ENCODE data around the gene PLCB1.

DNA sequence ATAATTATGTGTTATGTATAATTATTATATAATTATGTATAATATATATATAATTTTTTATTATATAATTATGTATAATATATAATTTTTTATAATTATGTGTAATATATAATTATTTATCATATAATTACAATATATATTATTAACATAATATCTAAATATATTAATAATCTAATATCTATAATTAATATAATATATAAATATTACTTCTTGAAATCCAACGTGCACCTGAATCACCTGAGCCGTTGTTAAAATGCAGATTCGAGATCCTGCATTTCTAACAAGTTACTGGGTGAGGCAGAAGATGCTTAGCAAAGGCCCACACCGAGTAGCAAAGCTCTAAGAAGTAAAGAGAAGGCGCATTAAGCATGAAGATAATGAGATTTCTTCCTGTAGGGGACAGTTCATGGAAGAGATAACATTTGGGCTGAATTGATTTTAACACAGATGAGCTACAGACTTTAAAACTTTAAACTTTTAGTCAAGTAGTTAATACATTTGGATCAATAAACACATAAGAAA lies 530.4 kb downstream of the PLCB1 start:
- TF ChIP-seq CTCF (IDR thresholded peaks at IDR 0.05; ENCODE audit: extremely low read depth in 1 of 2, insufficient read depth in 1 of 2, low read depth in 1 of 2, low read length in 2 of 2): no peak
- TF ChIP-seq, protein P1, sequence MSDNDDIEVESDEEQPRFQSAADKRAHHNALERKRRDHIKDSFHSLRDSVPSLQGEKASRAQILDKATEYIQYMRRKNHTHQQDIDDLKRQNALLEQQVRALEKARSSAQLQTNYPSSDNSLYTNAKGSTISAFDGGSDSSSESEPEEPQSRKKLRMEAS (IDR thresholded peaks at IDR 0.05; ENCODE audit: insufficient read depth, insufficient read length): no peak
